Brain microvascular endothelial cell (primary cell): ENCODE measurements around the gene SLC32A1.

Experiments used
- DNase-seq: peaks from one replicate; pipeline ENCODE4 v3.0.0-alpha.2; 2020
- H3K27ac ChIP-seq: fragments of 250-450 bp; sonication (Bioruptor Pico); 2 replicates; pipeline ENCODE4 v1.5.1; 2020; ENCODE audit warnings: mild to moderate bottlenecking, moderate library complexity
- H3K27me3 ChIP-seq: fragments of 250-450 bp; sonication (Bioruptor Pico); replicated peaks from 2 replicates; pipeline ENCODE4 v1.5.1; 2020; ENCODE audit warnings: mild to moderate bottlenecking
- H3K36me3 ChIP-seq: fragments of 250-450 bp; sonication (Bioruptor Pico); replicated peaks from 2 replicates; pipeline ENCODE4 v1.5.1; 2020; ENCODE audit warnings: mild to moderate bottlenecking
- H3K4me3 ChIP-seq: 2 replicates; pipeline ENCODE4 v1.5.1; 2011; ENCODE audit warnings: low read depth, mild to moderate bottlenecking, control low read depth, low read length, moderate library complexity
- CTCF ChIP-seq: IDR thresholded peaks from 2 replicates; pipeline ENCODE4 v1.5.1; 2011; ENCODE audit warnings: low read depth, mild to moderate bottlenecking, moderate library complexity, low read length, control low read depth, inconsistent platforms; ENCODE audit errors: missing control alignments
- in situ Hi-C: cut with HindIII; loops from 2 replicates; pipeline ENCODE4 v1.10.0; 2017; ENCODE audit warnings: low sequenced_read_pairs, low pct_ligation_motif_present

The SLC32A1 gene, protein sequence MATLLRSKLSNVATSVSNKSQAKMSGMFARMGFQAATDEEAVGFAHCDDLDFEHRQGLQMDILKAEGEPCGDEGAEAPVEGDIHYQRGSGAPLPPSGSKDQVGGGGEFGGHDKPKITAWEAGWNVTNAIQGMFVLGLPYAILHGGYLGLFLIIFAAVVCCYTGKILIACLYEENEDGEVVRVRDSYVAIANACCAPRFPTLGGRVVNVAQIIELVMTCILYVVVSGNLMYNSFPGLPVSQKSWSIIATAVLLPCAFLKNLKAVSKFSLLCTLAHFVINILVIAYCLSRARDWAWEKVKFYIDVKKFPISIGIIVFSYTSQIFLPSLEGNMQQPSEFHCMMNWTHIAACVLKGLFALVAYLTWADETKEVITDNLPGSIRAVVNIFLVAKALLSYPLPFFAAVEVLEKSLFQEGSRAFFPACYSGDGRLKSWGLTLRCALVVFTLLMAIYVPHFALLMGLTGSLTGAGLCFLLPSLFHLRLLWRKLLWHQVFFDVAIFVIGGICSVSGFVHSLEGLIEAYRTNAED

DNA sequence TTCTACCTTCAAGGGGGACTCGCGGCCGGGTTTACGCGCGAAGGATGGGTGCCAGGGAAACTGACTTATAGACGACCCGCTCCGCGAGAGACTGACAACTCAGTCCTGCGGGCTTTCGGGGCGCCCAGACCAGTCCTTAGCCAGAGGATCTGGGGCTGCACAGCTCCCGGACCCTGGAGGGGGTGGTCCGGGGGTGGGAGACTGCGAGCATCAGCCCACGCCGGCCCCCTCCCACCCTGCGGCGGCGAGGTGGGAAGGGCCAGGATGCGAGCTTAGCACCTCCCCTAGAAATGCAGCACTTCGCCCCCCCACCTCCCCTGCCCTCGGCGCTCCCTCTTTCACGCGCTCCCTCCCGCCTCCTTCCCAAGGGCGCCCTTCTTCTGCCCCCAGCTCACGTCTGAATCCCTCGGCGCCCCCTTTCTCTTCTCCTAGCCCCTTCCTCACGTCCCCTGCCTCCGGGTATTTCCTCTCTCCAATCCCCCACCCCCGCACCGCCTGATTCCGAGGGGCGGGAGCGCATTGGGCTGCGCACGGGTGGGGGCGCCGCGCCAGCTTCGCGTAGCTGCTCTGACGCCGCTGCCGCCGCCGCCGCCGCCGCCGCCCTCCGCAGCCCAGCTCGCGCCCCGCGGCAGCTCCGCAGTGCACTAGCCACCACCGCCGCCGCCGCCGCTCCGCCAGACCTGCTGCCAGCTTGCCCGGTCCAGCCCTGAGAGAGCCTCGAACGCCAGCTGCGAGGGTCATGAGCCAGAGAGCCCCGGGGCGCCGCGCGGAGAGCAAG, at the start of gene SLC32A1:
SLC32A1 (plus strand) TSS at position 639 of the 778 bp plus-strand sequence. CDS start 239 bp downstream, outside the sequence.
- Histone ChIP-seq H3K4me3 (no peak within 1 kb of the TSS), H3K36me3 (no peaks in the 10 kb centered on the region), H3K27ac (no peak within 1 kb of the TSS), H3K27me3 (peaks cover 95% of the 10 kb centered on the region)
- DNase-seq: no peak
- in situ Hi-C loops: no loop called here
- no peak for TF ChIP-seq CTCF

GRCh38 chr20:38674765-38675133, 49.5 kb upstream of the SLC32A1 start:
- no peak for DNase-seq
- no peak overlapping the region for H3K27ac ChIP-seq
- no peaks in the 10 kb centered on the region for H3K27me3 ChIP-seq
- no peaks in the 10 kb centered on the region for H3K36me3 ChIP-seq
- no peak for TF ChIP-seq CTCF
- in situ Hi-C loops: no loop called here
- peak overlapping the region; percentile 37 for H3K4me3 ChIP-seq

DNA sequence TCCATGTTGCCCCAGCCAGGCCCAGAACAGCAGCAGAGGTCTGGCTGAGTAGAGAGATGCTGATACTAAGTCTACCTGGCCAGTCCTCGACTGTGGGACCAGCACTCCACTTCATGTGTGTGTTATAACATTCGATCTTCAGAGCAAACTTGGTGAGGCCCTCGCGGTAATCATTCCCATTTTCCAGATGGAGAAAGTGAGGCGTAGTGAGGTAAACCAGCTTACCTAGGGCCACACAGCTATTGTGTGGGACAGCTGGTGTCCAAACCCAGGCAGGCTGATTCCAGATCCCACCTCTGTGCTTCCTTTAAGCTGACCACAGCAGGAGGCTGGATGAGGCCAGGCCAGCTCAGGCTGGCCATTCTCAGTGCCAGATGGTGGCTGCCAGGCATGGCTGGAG, 47.7 kb upstream of the SLC32A1 start:
- Histone ChIP-seq H3K4me3 (no peak overlapping the region), H3K36me3 (no peaks in the 10 kb centered on the region), H3K27ac (no peak overlapping the region), H3K27me3 (no peaks in the 10 kb centered on the region)
- DNase-seq: no peak
- in situ Hi-C loops: no loop called here
- TF ChIP-seq CTCF: no peak

DNA sequence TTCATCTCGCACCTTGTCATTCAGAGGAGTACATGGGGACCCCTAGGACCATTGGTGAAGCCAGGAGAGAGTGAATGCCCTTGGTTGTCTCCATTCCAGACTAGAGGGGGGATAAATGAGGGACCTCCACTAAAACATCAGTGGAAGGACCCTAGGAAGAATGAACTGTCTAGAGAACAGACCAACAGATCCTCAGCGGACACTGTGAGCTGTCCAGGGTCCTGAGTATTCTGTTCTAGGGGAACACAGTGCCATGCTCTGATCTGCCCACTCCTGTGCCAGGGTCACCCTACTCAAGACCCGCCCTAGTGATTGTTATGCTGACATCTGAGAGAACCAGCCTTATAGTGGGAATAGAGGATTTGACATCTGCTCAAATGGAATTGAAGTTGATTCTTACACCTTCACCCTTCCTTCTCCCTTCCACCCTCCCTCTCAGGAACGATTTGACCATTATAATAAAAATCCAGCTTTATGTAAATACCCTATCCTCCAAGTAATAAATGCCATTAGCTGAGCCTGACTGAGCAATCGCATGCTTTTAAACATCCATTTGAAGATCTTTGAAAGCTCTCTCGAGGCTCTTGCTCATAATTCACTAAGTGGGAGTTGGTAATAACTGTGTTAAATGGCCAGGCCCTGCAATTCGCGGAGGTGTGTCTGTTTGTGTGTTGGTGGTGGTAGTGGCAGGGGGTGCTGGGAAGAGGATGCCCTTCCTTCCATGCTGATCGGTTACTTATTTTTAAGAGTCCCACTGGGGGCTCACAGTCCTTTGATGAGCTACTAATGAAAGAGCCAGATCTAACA, 43.6 kb upstream of the SLC32A1 start:
- Histone ChIP-seq H3K36me3 (no peaks in the 10 kb centered on the region), H3K4me3 (no peak overlapping the region), H3K27me3 (no peaks in the 10 kb centered on the region), H3K27ac (no peak overlapping the region)
- TF ChIP-seq CTCF: no peak
- in situ Hi-C loops: no loop called here
- DNase-seq: peak; percentile 17

DNA sequence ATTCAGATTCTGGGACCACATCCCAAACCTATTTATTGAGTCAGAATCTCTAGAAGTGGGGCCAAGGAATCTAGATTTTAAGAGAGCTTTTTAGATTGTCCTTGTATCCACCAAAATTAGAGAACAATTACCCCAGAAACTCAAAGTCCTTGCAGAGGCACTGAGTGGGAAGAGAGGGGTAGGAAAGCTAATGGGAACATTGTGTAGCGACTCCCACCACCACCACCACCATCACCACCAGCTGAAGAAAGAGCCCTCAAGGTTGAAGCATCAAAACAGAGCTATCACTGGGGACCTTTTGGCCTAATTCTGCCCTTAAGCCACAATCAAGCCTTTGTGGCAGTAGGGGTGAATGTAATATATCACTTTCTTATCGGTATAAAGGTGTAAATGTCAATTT, 39.0 kb upstream of the SLC32A1 start:
- DNase-seq: no peak
- in situ Hi-C loops: no loop called here
- Histone ChIP-seq H3K4me3 (no peak overlapping the region), H3K36me3 (no peaks in the 10 kb centered on the region), H3K27me3 (no peaks in the 10 kb centered on the region), H3K27ac (no peak overlapping the region)
- TF ChIP-seq CTCF: no peak
